Measurements from ENCODE around the gene ACOT11.

The ACOT11 gene

DNA sequence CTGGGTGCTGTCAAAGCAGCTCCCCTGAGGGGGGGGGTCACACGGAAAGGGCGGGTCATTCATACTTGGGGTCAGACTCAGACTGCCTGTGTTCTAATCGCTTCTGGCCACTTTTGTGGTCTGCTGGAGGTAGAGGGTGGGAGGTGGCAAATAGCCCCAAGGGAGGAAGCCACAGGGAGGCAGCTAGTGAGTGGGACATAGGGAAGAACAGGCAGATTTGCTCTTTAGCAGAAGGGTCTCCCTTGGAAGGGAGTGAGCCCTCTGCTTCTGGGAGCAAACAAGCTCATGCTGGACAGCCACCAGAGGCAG, 24.5 kb downstream of the ACOT11 start:
- no peak for TF ChIP-seq CTCF (IDR thresholded peaks at IDR 0.05; ENCODE audit: low read depth, low read length)
- no peak for DNase-seq (ENCODE audit: low read depth in 2 of 2)
- H3K4me3 ChIP-seq (replicated peaks in 1 of 2; ENCODE audit: low read depth in 2 of 2, low read length in 2 of 2) = no peak overlapping the region

- no peak for DNase-seq (ENCODE audit: low read depth in 2 of 2)
- no peak for TF ChIP-seq CTCF (IDR thresholded peaks at IDR 0.05; ENCODE audit: low read depth, low read length)
- no peak overlapping the region for H3K4me3 ChIP-seq (replicated peaks in 1 of 2; ENCODE audit: low read depth in 2 of 2, low read length in 2 of 2)
Measured at GRCh38 chr1:54574158-54574778, 26.2 kb downstream of the ACOT11 start.

DNA sequence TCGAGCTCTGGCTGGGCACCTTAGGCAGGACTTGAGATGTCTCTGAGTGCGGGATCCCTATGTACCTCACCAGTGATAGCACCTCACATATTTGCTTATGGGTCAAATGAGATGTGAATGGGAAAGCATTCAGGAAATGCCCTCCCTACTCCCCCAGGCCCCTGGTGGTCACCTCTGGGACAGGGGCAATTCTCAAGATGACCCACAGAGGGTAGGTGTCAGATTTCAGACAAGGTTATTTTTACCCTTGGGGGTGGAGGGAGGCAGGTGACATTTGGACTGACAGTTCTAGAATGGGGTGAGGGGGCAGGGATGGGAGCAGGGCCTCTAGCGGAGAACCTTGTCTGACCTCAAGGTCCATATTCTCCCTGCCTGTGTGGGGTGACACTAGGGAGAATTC, 27.1 kb downstream of the ACOT11 start:
- H3K4me3 ChIP-seq (replicated peaks in 1 of 2; ENCODE audit: low read depth in 2 of 2, low read length in 2 of 2) = no peak overlapping the region
- DNase-seq (ENCODE audit: low read depth in 2 of 2) = no peak
- no peak for TF ChIP-seq CTCF (IDR thresholded peaks at IDR 0.05; ENCODE audit: low read depth, low read length)

GRCh38 chr1:54575605-54576290, 27.7 kb downstream of the ACOT11 start:
- DNase-seq (ENCODE audit: low read depth in 2 of 2) = no peak
- TF ChIP-seq CTCF (IDR thresholded peaks at IDR 0.05; ENCODE audit: low read depth, low read length) = no peak
- no peak overlapping the region for H3K4me3 ChIP-seq (replicated peaks in 1 of 2; ENCODE audit: low read depth in 2 of 2, low read length in 2 of 2)

GRCh38 chr1:54577612-54578011, 29.6 kb downstream of the ACOT11 start:
- no peak overlapping the region for H3K4me3 ChIP-seq (replicated peaks in 1 of 2; ENCODE audit: low read depth in 2 of 2, low read length in 2 of 2)
- TF ChIP-seq CTCF (IDR thresholded peaks at IDR 0.05; ENCODE audit: low read depth, low read length) = no peak
- DNase-seq (ENCODE audit: low read depth in 2 of 2) = peak; percentile 43 to 85

GRCh38 chr1:54579337-54579781, 31.3 kb downstream of the ACOT11 start:
- no peak for DNase-seq (ENCODE audit: low read depth in 2 of 2)
- TF ChIP-seq CTCF (IDR thresholded peaks at IDR 0.05; ENCODE audit: low read depth, low read length) = no peak
- H3K4me3 ChIP-seq (replicated peaks in 1 of 2; ENCODE audit: low read depth in 2 of 2, low read length in 2 of 2) = no peak overlapping the region
